Suppressor macrophage treated with lipopolysaccharide for 1 hour (primary cell): ENCODE results near the gene F2RL1.
"Not testable (repeated sequence)": the region's sequence is repeated elsewhere in the genome, so short reads cannot be mapped to it uniquely, and the experiment has no call there.

Source experiments
- DNase-seq, 3 donors: peaks; one replicate each; pipeline ENCODE4 v3.0.0-alpha.2; 2020 to 2022

Gene F2RL1, protein sequence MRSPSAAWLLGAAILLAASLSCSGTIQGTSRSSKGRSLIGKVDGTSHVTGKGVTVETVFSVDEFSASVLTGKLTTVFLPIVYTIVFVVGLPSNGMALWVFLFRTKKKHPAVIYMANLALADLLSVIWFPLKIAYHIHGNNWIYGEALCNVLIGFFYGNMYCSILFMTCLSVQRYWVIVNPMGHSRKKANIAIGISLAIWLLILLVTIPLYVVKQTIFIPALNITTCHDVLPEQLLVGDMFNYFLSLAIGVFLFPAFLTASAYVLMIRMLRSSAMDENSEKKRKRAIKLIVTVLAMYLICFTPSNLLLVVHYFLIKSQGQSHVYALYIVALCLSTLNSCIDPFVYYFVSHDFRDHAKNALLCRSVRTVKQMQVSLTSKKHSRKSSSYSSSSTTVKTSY

GRCh38 chr5:76818844-76819831 lies at the start of gene F2RL1:
Gene F2RL1 (plus strand): TSS chr5:76819030. CDS start chr5:76819183, 153 bp downstream.
- peak; percentile 53 to 73 (median 58) for DNase-seq

GRCh38 chr5:76771041-76771440 lies 47.8 kb upstream of the F2RL1 start:
- not testable (repeated sequence) for DNase-seq

- no peak for DNase-seq
Measured at GRCh38 chr5:76771705-76772405, 47.0 kb upstream of the F2RL1 start.

- no peak for DNase-seq
Measured at GRCh38 chr5:76775921-76776320, 42.9 kb upstream of the F2RL1 start.

DNA sequence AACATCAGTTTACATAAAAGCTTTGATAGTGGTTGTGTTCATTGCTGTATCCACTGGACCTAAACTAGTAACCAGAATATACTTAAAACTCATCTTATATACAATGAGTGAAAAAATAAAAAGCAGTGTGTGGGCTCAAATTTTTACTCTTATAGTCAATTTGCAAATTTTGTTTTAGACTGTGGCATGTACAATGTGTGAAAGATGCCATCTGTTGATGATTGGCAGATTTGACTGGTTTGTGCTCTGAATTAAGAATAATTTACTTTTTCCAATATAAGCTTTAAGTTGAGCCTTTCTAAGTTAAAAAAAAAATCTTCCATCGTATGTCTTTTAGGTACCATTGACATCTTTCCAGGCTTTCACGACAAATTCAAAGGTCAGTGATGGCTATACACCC lies 42.4 kb upstream of the F2RL1 start:
- no peak for DNase-seq

GRCh38 chr5:76780616-76781015 lies 38.2 kb upstream of the F2RL1 start:
- not testable (repeated sequence) for DNase-seq

DNA sequence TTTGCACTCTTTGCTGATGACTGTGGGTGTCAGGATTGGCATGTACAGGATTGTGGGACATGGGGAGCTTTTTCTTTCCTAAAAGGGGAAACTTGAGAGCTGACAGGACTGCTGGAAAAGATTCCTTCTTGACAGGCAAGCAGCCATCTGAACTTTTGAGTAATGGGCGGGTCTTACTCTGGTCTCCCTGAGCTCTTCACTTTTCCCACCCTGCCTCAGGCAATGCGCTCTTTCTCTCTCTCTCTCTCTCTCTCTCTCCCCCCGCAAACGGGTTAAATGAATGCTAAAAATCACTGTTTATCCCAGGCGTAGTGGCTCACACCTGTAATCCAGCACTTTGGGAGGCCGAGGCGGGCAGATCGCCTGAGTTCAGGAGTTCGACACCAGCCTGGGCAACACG lies 37.1 kb upstream of the F2RL1 start:
- no peak for DNase-seq

DNA sequence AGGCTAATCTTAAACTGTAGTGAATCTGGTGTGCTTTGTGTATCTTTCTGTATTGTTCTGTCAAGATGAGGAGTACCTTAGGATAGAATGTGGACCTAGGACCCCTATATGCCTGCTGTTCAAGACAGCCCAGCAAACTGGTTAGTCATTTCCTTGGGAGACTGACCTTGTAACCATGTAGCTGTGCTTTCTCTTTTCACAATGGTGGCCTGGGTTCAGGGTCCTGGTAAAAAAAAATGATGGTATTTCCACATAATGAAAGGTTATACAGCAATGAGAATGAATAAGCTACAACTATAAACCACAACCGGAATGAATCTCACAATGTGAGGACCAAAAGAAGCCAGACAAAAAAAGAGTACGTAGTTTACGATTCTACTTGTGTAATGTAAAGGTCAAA lies 36.4 kb upstream of the F2RL1 start:
- DNase-seq: no peak

DNA sequence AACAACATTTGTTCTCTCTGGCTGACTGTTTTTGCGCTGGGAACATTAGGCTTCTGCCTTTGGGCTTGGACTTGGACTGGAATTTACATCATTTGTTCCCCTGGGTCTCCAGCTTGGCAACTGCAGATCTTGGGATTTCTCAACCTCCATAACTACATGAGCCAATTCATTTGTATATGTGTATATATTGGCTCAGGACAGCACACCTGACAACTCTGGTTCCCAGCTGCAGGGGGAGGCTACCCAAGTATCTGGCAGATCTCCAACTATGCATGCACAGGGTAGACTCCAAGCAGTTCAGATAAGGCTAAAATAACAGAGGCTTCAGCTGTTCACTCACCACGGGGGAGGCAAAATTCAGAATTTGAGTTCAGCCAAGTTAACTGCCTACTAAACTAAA lies 31.6 kb upstream of the F2RL1 start:
- DNase-seq: no peak

DNA sequence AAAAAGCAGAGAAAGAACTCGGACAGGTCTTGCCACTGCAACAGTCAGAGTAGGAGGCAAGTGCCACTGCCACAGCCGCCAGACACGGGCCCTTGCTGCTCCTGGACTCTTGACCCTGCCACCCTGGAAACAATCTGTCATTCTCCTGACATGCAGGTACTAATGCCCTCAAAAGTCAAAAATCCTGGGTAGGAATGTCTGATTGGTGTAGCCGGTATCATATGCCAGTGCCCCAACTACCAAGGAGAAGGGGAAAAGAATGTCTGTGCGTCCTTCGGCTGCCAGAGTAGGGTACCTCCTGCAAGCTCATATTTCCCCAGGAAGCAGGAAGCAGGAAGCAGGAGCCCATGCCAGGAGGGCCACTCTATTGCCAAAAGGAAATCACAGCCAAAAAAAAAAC lies 30.5 kb upstream of the F2RL1 start:
- no peak for DNase-seq

DNA sequence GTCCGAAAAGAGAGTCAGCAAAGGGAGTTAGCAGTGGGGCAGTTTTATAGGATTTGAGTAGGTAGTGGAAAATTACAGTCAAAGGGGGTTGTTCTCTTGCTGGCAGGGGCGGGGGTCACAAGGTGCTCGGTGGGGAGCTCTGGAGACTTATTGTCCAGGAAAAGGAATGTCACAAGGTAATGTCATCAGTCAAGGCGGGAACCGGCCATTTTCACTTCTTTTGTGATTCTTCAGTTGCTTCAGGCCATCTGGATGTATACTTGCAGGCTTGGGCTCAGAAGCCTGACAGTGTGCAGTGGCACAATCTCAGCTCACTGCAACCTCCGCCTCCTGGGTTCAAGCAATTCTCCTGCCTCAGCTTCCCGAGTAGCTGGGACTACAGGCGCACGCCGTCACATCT lies 29.6 kb upstream of the F2RL1 start:
- not testable (repeated sequence) for DNase-seq

GRCh38 chr5:76789991-76790581 lies 28.7 kb upstream of the F2RL1 start:
- peak in 1 of 3 donors; percentile 29 for DNase-seq

DNA sequence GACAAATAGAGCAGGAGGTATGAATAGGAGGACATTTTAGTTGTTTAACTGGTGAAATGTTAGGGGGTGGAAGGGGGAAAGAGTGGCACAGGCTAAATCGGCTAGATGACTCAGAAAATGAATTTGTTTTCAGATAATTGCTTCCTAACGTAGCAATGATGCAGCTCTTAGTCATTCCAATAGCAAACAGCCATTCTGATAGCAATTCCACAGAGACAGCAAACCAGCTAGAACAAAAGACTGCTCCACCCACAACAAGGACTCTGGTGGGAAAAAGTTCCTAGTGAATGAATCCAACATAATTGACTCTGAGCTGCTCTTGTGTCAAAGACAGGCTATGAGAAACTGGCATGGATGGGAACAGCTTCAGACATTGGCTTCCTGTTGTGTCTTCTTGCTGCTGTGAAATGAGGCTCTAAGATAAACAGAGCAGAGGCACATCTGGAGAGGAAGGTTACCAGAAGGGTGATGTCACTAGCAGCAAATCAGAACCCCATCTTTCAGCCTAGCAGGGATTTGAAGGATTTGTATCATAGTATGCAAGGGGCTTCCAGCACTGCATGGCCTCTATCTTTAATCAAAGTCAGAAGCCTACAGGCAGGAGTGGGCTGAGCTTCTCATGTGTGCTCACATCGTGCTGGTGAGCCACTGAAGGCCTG lies 28.1 kb upstream of the F2RL1 start:
- peak; percentile 30 to 74 (median 63) for DNase-seq

DNA sequence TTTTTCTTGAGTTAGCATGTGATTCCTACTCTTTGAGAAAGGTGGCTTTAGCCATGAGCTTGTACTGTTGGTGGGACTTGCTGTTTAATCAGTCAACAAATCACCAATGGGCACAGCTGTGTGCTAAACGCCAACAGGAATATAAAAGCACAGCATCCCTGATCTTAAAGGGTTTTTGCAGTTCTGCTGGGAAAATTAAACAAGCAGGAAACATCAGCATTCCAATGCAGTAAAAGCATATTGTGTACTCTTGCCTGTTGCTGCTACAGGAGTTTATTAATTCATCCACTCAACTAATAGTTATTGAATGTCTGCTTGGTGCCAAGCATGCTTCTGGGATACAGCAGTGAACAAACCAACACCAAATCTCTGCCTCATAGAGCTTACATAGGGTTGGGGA lies 27.4 kb upstream of the F2RL1 start:
- no peak for DNase-seq

DNA sequence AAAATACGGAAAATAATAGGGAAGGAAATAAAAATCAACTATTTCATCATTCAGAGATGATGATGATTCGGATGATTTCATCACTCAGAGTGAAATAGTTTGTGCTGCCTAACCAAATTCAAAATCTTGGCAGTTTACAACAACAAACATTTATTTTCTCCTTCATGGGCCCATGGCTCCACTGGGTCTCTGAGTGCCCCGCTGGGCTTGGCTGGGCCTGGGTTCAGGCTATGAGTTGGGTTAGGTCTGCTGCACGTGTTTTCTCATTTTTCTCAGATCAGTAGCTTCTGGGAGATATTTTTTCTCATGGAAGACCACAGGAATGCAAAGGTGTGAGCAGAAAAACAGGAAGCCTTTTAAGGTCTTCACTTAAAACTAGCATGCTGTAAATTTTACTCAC lies 24.0 kb upstream of the F2RL1 start:
- peak; percentile 26 to 72 (median 67) for DNase-seq

DNA sequence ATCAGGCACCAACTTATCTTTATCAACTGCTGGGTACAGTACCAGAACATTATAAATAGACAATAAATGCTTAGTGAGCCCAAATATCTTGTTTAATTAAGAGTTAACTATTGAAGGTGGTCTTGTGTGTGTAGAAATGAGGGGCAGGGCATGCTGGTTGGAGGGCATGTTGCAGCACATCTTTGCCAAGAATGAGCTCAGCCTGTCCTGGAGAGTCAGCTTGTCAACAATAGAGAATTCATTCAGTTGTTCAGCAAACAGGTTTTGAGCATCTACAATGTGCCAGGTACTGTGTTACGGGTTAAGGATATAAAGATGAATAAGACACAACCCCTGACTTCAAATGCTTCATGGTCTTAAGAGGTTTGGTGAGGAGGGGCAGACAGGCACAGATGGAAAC lies 19.2 kb upstream of the F2RL1 start:
- no peak for DNase-seq

GRCh38 chr5:76800579-76800978 lies 18.3 kb upstream of the F2RL1 start:
- DNase-seq: no peak

DNA sequence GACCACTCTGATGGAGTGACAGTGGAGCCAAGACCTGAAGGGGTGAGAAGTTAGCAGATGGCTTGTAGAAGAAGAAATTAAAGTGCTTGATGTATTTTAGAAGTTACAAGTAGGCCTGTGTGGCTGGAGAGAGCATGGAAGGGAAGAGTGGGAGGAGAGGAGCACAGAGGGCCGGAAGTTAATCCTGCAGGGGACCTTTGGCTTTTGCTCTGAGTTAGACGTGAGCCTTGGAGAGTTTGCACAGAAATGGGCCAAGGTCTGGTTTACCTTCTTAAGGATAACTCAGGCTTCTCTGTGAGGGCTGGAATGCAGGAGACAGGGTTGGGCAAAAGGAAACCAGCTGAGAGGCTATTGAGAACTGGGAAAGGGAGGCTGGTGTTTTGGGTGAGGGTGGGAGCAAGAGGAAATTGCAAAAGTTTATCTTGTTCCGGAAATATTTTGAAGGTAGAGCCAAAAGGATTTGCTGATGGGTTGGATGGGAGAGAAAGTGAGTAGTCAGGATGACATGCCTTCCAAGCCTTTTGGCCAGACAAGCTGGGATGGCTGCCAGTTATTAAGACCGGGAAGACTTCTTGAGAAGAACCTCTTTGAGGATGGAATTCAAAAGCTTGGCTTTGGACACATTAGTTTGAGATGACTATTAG lies 17.5 kb upstream of the F2RL1 start:
- no peak for DNase-seq

DNA sequence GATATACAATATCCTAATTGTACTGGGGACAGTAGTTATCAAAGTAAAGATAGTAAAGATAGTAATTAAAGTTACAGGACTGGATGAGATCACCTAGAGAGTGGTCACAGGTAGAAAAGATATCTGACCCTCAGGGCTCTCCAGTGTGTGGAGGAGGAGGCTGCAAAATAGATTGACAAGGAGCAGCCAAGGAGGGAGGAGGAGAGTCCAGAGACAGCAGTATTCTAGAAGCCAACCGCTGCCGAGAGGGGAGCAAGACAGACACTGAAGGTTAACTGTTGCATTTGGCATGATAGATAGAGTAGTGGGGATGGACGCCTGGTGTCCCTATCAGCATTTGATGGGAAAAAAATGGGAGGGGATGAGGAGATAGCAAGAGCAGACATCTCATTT lies 17.0 kb upstream of the F2RL1 start:
- DNase-seq: no peak

- DNase-seq: no peak
Measured at GRCh38 chr5:76804266-76804665, 14.6 kb upstream of the F2RL1 start.

DNA sequence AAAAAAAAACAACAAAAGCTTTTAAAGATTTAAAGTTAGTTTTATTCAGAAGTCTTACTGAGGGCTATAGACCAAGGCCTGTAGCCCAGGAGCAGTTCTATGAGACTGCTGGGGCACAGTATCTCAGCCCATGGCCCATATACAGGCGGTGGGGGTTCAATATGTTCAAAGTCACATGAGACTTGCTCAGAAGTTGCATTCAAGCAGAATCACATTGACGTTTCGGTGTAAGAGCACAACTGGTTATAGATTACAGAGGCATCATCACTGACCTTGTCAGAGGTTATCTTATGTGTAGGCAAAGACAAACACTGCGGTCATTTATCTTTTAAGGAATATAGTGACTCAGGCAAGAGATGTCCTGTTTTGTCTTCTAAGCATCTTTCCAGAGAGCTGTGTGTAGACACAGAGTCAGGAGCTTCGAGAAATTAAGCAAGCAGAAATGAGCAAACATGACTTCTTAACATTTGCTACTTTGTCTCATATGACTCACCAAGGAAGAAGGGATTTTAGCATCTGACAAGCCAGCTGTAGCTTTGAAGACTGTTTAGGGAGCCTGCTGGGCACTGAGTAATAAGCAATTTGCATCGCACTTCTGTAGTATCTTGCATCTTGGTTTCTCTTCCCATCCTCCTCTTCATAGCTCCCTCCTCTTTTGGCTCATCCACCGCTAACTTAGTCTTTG lies 12.9 kb upstream of the F2RL1 start:
- peak; percentile 74 to 94 (median 87) for DNase-seq
